ENCODE measurements around the gene COL5A1. TPM values are rescaled to one million over a fixed set of nuclear protein-coding genes. Genes with fewer than 3 reads are reported as not detected.

The COL5A1 gene
- total RNA-seq, 4 donors from 2014 or later: 1.6 to 2.8 (median 2.3) TPM

- DNase-seq (no peak), ATAC-seq (no peak)
- intact Hi-C loops (cut with DNase I; ENCODE audit: low total_unique reads) (no loop called here), in situ Hi-C loops (cut with MboI; ENCODE audit: low sequenced_read_pairs in 4 of 4) (no loop called here)
- H3K9me3 ChIP-seq: no peaks in the 10 kb centered on the region
- H3K4me3 ChIP-seq: no peak overlapping the region
- H3K36me3 ChIP-seq: no peaks in the 10 kb centered on the region
- peaks cover 0 to 21% of the 10 kb centered on the region in 2 donors for H3K4me1 ChIP-seq
- H3K27ac ChIP-seq: no peak overlapping the region
- no peak for TF ChIP-seq POLR2A (IDR thresholded peaks at IDR 0.05)
- TF ChIP-seq CTCF (IDR thresholded peaks at IDR 0.05 in 4 of 5, conservative IDR thresholded peaks at IDR 0.05 in 1 of 5): no peak
- peaks cover 3 to 24% (median 5%) of the 10 kb centered on the region in 3 donors for H3K27me3 ChIP-seq
These were observed 67.1 kb downstream of the COL5A1 start for GRCh38 chr9:134708672-134709038.

GRCh38 chr9:134709512-134710270, 68.1 kb downstream of the COL5A1 start:
- Histone ChIP-seq H3K27me3 (peaks cover 3 to 24% (median 5%) of the 10 kb centered on the region in 3 donors), H3K27ac (no peak overlapping the region), H3K4me1 (peaks cover 0 to 21% of the 10 kb centered on the region in 2 donors), H3K4me3 (no peak overlapping the region), H3K9me3 (no peaks in the 10 kb centered on the region), H3K36me3 (no peaks in the 10 kb centered on the region)
- peak in 1 of 2 donors; percentile 46 for ATAC-seq
- DNase-seq: peak in 1 of 2 donors; percentile 33
- intact Hi-C loops (cut with DNase I; ENCODE audit: low total_unique reads) (no loop called here), in situ Hi-C loops (cut with MboI; ENCODE audit: low sequenced_read_pairs in 4 of 4) (no loop called here)
- TF ChIP-seq POLR2A (IDR thresholded peaks at IDR 0.05): no peak
- TF ChIP-seq CTCF (IDR thresholded peaks at IDR 0.05 in 4 of 5, conservative IDR thresholded peaks at IDR 0.05 in 1 of 5): no peak

GRCh38 chr9:134710271-134710540, 68.6 kb downstream of the COL5A1 start:
- in situ Hi-C loops (cut with MboI; ENCODE audit: low sequenced_read_pairs in 4 of 4) (no loop called here), intact Hi-C loops (cut with DNase I; ENCODE audit: low total_unique reads) (no loop called here)
- Histone ChIP-seq H3K36me3 (no peaks in the 10 kb centered on the region), H3K4me3 (no peak overlapping the region), H3K4me1 (peaks cover 0 to 21% of the 10 kb centered on the region in 2 donors), H3K27me3 (peaks cover 3 to 24% (median 5%) of the 10 kb centered on the region in 3 donors), H3K27ac (no peak overlapping the region), H3K9me3 (no peaks in the 10 kb centered on the region)
- ATAC-seq (no peak), DNase-seq (no peak)
- TF ChIP-seq CTCF (IDR thresholded peaks at IDR 0.05 in 4 of 5, conservative IDR thresholded peaks at IDR 0.05 in 1 of 5) (no peak), POLR2A (IDR thresholded peaks at IDR 0.05) (no peak)

GRCh38 chr9:134710901-134711300, 69.3 kb downstream of the COL5A1 start:
- DNase-seq (no peak), ATAC-seq (no peak)
- intact Hi-C loops (cut with DNase I; ENCODE audit: low total_unique reads): no loop called here
- H3K36me3 ChIP-seq: no peaks in the 10 kb centered on the region
- H3K27me3 ChIP-seq: peaks cover 3 to 20% (median 5%) of the 10 kb centered on the region in 3 donors
- in situ Hi-C loops (cut with MboI; ENCODE audit: low sequenced_read_pairs in 4 of 4): no loop called here
- no peaks in the 10 kb centered on the region for H3K9me3 ChIP-seq
- TF ChIP-seq POLR2A (IDR thresholded peaks at IDR 0.05) (no peak), CTCF (IDR thresholded peaks at IDR 0.05 in 4 of 5, conservative IDR thresholded peaks at IDR 0.05 in 1 of 5) (no peak)
- peaks cover 0 to 21% of the 10 kb centered on the region in 2 donors for H3K4me1 ChIP-seq
- H3K27ac ChIP-seq: no peak overlapping the region
- H3K4me3 ChIP-seq: no peak overlapping the region

- Histone ChIP-seq H3K36me3 (no peaks in the 10 kb centered on the region), H3K9me3 (no peaks in the 10 kb centered on the region), H3K4me3 (no peak overlapping the region), H3K27me3 (peaks cover 5 to 12% (median 9%) of the 10 kb centered on the region in 3 donors), H3K27ac (peak overlapping the region in 1 of 4 donors; percentile 13), H3K4me1 (peaks cover 0 to 16% of the 10 kb centered on the region in 2 donors)
- DNase-seq (no peak), ATAC-seq (no peak)
- intact Hi-C loops (cut with DNase I; ENCODE audit: low total_unique reads) (no loop called here), in situ Hi-C loops (cut with MboI; ENCODE audit: low sequenced_read_pairs in 4 of 4) (no loop called here)
- TF ChIP-seq CTCF (IDR thresholded peaks at IDR 0.05 in 4 of 5, conservative IDR thresholded peaks at IDR 0.05 in 1 of 5): no peak
- TF ChIP-seq POLR2A (IDR thresholded peaks at IDR 0.05): no peak
These were observed 70.6 kb downstream of the COL5A1 start for GRCh38 chr9:134712243-134712642.
